DMS 273 (cell line): ENCODE results near the gene DPYSL4.

Experiments
- DNase-seq: peaks from one replicate; lab custom pipeline; 2025; ENCODE audit not compliant: unreplicated experiment; lab: John Stamatoyannopoulos, UW

DPYSL4 gene

GRCh38 chr10:132186488-132187429, at the start of gene DPYSL4:
Gene DPYSL4 (plus strand): TSS chr10:132186948. CDS start chr10:132187064, 116 bp downstream.
- peak; percentile 31 for DNase-seq

- no peak for DNase-seq
Measured at GRCh38 chr10:132137111-132138072, 49.4 kb upstream of the DPYSL4 start.

GRCh38 chr10:132138133-132138532, 48.6 kb upstream of the DPYSL4 start:
- no peak for DNase-seq

GRCh38 chr10:132138596-132138995, 48.2 kb upstream of the DPYSL4 start:
- no peak for DNase-seq

GRCh38 chr10:132139526-132139925, 47.2 kb upstream of the DPYSL4 start:
- no peak for DNase-seq

GRCh38 chr10:132140167-132140925, 46.4 kb upstream of the DPYSL4 start:
- no peak for DNase-seq

- DNase-seq = no peak
Measured at GRCh38 chr10:132141076-132141475, 45.7 kb upstream of the DPYSL4 start.

- no peak for DNase-seq
Measured at GRCh38 chr10:132141526-132142395, 45.0 kb upstream of the DPYSL4 start.

GRCh38 chr10:132142396-132143161, 44.2 kb upstream of the DPYSL4 start:
- DNase-seq = peak; percentile 62

- no peak for DNase-seq
Measured at GRCh38 chr10:132143162-132143561, 43.6 kb upstream of the DPYSL4 start.

- no peak for DNase-seq
Measured at GRCh38 chr10:132144086-132144485, 42.7 kb upstream of the DPYSL4 start.

- DNase-seq = no peak
Measured at GRCh38 chr10:132145002-132145401, 41.7 kb upstream of the DPYSL4 start.

GRCh38 chr10:132145521-132146185, 41.1 kb upstream of the DPYSL4 start:
- DNase-seq = no peak

GRCh38 chr10:132146271-132146671, 40.5 kb upstream of the DPYSL4 start:
- no peak for DNase-seq

- DNase-seq = no peak
Measured at GRCh38 chr10:132146941-132147915, 39.5 kb upstream of the DPYSL4 start.

- no peak for DNase-seq
Measured at GRCh38 chr10:132148261-132149251, 38.2 kb upstream of the DPYSL4 start.
